HG03066 (cell line): ENCODE data around the gene PRKN.
"Not testable (repeated sequence)": the region's sequence is repeated elsewhere in the genome, so short reads cannot be mapped to it uniquely, and the experiment has no call there.

Experiments
- ATAC-seq: cut with Tn5 transposase; IDR thresholded peaks from one replicate; pipeline ENCODE4 v1.9.1; 2021; ENCODE audit warnings: low read depth; ENCODE audit not compliant: unreplicated experiment

Gene PRKN

DNA sequence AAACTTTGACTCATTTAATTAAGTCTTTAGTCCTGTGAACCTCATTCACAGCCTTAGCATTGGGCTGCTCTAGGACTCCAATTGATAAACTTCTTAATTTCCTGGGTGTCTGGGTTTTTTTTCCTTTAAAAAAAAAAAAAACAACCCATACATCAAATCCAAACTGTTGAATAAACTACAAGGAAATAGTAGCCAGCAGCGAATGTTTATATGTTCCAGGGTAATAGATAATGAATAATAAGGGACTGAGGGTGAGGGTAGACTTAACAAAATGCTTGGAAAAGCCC lies 890.2 kb downstream of the PRKN start:
- ATAC-seq: no peak

DNA sequence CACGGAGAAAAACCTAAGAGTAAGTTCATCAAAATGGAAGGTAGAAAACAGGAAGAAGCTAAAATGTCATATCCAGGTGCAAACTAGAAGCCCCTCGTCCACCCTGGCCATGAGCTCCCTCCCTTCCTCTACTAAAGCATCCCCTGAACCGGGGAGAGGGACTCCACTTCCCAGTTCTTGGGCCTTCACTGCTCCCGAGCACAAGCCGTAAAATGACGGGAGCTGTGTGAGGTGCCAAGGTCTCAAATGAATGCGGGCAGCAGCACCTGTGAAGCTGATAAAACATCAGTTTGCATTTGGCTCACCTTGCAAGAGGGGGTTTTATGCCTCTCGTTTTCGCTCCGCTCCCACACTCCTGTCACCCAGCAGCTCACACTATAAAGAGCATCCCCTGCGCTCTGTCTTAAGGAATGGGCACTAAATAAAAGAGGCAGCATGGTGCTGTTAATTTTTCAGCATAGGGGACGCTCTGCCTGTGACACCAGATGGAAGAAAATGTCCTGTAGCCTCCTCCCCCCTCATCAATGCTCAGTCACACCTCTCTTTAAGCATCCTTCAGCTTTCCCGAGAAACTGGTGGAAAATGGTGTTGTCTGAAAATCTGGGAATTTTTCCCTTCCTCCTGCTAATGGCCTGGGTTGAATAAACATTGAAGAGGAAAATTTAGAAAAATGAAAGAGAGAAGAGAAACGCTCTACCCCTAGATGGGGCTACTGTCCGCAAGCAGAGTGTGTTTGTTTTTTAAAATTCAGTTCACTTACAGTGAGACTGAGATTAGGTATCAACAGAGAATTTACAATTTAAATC lies 890.7 kb downstream of the PRKN start:
- no peak for ATAC-seq

DNA sequence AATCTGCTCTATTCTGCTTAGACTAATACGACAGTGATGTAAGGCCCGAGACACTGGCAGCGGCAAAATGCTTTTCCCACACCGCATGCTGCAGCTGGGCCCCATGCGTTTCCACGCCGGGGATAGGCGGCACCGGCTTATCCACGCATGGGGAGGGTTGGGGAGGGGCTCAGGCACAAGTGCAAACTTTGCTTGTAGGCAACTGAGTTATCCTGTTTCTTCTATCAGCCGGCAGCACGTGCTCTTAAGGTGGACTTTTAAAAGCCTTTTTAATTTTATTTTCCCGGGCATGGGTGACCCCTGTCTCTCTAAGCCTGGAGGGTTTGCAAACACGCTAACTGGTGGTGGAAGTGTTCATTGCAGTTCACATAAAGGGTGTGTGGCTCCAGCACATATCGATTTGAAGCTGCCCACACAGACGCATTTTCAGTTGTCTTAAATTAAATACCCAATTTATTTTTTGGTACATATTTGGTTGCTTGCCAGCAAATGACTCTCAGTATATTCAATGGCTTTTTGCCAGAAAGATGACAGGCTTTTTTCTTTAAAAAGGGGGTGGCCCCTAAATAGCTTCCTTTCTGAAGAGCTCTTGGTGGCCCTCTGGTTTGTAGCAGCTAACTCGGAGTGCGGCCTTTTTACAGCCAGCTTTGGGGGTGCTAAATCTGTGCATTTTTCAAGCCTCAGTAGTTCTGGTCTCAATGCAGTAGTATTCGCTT lies 891.9 kb downstream of the PRKN start:
- ATAC-seq: no peak

DNA sequence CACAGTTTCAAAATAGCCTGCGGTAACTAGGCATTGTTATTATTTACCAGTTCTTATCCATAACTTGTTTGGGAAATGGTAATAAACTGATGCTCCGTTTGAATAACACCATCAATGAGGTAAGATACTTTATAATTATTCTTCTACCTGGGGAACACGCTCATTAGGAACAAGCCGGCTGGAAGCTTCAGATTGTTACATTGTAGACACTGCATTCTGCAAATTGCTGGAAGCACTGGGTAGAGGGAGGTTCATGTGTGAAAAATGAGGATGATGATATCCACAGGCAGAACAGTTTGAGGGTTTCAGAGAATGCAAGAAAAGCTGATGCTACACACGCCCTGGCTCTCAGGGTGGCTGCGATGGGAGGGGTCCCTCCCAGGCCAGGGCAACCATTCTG lies 893.1 kb downstream of the PRKN start:
- ATAC-seq: no peak

DNA sequence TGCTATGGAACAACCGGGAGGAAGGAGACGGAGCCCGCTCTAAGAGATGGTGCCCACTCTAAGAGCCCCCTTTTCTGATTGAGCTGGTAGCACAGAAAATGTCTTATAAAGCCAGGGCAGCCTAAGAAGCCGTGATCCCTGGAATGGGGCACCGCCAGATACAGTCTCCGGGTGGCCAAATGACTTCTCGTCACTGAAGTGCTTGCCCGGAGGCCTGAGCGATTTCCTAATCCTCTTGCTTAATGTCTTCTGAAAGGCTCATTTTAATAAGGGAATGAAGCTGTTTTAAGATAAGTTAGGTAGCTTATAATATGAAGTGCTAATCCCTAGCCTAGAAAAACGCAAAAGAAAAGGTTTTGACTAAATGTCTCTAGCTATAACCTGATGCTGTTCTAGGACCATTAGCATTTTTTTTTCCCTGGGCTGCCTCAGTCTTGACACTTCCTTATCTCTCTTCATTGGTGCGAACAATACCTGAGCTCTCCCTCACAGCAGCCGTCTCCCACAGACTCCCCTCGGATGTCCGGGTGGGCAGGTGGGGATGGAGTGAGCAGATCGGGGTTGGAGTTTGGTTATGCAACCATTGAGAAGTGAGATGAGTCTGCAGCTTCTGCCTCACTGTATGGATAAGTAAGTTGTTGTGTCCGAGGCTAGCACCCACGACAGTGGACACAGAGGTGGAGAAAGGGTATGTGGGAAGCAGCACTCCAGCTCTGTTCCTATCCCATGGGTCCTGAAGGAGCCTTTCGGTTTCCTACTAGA lies 894.3 kb downstream of the PRKN start:
- ATAC-seq: no peak

DNA sequence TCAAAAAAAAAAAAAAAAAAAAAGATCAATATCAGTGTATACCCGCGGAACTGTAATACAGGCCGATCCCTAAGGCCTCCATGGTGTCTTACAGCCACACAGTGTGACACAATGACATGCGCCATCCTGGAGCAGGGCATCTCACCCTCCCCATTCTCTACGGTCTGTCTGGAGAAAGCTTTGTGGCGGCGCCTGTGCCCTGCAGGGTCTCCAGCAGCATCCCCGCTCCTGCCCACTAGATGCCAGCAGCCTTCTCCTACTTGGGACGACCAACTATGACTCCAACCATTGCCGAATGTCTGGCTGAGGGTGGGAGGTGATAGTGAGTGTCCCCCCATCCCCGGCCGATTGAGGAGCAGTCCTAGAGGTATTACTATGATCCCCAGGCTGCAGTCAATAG lies 894.9 kb downstream of the PRKN start:
- ATAC-seq: no peak

DNA sequence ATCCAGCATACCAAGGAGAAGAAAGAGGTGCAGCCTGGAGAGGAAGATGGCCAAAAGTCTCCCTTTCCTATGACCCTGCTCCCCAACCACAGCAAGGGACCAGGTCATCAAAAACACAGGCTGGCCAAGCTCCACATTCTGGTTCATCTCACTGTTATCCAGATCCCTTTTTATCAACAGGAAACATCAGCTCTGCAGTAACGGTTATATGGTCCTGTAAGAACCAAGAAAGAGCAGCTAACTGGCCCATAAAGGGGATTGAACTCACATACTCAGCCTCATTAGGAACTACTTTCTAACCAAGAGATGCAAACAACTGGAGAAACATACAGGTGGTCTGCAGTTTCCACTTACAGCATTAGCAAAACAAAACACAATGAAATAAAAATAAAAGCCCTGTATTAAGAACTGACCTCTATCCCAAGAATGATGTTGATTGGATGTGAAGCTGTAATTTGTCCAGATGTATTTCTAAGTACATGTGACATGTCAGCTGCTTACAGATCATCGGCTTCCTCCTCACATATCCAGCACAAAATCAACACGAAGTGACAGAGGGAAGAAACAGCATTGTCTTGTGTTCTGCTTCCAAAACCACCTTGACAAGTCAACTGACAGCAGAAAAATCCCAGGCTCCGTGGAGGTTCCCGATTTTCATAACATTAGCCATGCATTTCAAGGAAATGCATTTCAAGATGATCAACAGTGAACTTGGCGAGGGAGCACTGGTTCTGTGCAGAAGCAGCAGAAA lies 896.5 kb downstream of the PRKN start:
- no peak for ATAC-seq

DNA sequence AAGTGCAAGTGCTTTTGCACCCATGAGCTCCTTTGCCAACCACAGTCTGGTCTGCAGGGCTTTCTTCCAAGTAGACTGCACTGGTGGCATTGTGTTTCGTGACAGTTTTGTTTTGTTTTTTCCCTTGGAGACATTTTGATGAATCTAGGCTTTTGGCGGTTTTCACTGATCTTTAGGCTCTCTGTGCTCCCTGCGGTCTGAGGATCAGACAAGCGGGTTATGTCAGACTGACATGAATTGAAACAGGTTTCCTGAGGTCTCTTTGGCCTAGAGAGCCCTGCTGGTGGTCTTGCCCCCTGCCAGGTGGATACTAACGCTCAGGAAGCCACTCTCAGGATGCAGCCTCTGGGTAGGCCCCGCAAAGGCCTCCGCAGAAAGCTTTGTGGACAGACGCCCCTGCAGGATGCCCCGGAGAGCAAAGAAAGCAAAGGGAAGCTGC lies 898.3 kb downstream of the PRKN start:
- no peak for ATAC-seq

DNA sequence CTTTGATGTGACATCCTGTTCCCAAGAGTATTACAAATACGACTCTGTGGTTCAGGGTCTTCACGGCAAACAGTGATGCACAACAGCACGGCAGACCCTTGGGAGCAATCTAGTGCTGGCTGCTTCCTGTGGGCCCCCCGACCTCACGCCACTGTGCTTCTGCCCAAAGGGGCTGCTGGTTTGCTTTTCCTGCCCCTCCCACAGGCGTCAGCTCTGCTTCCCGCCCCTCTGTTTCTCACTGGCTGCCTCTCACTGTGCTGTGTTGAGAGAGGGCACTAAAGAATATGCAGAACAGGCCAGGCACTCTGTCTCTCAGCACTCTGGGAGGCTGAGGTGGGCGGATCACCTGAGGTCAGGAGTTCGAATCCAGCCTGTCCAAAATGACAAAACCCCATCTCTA lies 899.2 kb downstream of the PRKN start:
- no peak for ATAC-seq

DNA sequence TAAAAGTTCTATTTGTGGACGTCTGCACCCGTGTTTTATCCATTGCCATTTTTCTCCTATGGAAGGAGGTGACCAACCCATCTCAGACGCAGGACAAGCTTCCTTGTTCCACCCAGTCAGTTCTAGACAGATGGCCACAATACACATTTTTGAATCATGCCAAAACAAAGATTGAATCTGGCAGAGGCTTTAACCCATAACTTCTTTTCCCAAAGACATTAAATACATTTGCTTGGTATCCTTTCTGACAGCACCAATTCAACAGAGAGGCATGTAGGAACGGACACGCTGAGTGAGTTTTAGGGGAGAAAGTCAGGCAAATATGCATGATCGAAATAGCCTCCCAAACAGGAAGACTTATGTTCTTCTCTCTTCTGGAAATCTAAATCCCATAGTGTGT lies 901.1 kb downstream of the PRKN start:
- no peak for ATAC-seq

DNA sequence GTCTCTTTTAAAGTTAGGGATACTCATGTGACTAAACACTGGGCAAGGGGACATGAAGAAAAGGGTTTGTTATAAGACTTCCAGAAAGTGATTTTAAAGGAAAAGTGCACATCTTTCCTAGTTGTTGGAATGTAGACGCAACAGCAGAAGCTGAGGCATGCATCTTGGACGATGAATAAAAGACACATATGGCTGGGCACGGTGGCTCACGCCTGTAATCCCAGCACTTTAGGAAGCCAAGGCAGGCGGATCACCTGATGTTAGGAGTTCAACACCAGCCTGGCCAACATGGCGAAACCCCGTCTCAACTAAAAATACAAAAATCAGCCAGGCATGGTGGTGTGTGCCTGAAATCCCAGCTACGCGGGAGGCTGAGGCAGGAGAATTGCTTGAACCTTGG lies 905.4 kb downstream of the PRKN start:
- not testable (repeated sequence) for ATAC-seq

DNA sequence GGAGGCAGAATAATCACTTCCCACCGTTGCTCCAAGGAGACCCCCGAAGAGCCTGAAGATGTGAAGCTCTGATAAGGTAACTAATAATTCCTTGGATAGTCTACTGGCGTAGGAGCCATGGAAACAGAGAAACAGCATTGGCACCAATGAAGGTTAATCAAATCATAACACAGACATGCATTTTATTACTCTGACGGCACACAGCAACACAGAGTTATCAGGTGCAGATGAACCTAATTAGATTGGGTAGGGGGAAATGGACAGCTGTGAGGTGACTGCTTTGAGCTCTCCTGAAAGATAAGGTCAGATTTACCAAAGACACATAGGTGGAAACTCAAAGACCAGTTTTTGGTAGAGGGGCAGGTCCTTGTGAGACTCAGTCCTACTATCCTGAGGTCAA lies 909.7 kb downstream of the PRKN start:
- no peak for ATAC-seq

DNA sequence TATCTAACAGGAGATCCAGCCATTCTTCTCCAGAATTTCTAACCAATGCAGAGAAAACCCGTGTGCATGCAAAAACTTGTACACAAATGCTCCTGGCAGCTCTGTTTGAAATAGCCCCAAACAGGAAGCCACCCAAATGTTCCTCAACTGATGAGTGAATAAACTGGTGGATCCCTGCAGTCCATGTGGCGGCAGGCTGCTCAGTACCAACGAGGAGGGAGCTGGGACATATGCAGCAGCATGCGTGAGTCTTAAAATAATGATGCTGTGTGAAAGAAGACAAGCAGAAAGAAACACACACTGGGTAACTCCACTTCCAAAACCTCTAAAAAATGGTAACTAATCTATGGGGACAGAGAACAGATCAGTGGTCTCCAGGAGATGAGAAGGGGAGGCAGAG lies 911.6 kb downstream of the PRKN start:
- no peak for ATAC-seq

DNA sequence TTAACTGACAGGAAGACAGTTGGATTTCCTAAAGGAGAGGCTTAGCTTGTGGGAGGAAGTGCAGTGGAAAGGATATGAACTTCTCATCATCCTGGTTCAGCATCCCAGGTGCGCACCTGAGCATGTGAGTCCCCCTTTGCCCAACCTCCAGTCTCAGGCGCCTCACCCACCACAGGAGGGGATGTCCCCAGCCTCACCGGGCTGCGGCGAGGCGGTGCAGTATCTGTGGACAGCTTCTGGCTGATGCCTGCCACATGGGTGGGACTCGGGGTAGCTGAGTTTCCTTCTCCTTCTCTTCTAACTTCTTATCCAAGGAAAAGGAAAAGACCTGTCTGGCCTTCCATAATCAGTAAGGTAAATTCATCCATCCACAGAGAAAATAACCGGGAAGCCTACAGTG lies 914.4 kb downstream of the PRKN start:
- ATAC-seq: no peak

DNA sequence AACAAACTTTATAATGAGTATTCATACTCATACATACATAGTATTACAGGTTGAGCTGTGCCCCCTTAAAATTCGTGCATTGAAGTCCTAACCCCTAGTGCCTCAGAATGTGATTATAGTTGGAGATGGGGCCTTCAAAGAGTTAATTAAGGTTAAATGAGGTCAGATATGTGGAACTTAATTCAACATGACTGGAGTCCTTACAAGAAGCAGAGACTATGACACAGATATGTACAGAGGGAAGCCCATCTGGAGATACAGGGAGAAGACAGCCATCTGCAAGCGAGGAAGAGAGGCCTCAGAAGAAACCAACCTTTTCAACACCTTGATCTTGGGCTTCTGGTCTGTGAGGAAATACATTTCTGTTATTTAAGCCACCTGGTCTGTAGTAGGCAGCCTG lies 917.6 kb downstream of the PRKN start:
- no peak for ATAC-seq

DNA sequence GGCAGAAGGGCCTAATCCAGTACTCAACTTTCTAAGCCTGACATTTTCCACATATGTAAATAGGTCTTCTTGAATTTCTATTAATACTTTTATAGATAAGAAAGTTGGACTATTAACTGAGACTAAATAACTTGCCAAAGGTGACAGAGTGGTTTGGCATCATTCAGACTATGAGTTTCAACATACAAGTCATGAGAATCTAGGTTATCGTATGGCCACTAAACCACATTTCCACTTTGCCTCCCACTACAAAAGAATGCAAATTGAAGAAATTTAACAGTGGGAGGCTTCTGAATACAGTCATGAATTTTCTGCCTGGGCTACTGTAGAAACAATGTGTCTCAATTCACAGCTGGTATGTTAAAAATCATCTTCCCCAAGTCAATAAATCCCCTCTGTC lies 922.7 kb downstream of the PRKN start:
- no peak for ATAC-seq

DNA sequence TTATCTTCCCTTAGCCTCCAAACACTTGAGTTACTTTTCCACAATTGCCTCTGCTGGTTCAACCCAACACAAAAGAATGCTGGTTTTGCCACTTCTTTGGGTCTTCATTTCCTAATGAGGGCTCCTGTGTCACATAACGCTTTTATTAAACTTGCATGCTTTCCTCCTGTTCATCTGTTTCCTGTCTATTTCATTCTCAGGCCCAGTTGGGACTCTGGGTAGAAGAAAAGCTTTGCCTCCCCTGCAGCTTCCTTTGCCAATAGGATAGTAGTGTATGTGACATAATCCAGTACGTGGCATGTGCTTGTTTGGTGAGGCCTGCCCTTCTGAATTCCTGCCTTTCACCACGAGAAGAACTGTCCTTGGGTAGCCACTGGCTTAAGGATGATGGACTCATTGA lies 924.4 kb downstream of the PRKN start:
- no peak for ATAC-seq

DNA sequence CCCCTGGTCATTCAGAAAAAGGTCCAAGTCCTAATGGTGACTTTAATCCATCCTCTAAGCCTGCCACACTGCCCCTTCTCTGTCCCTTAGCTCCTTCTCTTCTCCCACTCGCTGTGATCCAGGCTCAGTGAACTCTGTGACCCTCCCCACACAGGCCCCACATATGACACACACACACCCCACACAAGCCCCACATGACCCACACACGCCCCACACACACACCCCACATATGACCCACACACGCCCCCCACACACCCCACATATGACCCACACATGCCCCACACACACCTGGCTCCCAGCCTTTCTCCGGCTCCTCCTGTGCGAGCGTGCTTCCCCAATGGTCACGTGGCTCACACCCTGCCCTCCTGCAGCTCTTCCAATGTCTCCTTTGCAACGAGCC lies 925.3 kb downstream of the PRKN start:
- ATAC-seq: no peak

DNA sequence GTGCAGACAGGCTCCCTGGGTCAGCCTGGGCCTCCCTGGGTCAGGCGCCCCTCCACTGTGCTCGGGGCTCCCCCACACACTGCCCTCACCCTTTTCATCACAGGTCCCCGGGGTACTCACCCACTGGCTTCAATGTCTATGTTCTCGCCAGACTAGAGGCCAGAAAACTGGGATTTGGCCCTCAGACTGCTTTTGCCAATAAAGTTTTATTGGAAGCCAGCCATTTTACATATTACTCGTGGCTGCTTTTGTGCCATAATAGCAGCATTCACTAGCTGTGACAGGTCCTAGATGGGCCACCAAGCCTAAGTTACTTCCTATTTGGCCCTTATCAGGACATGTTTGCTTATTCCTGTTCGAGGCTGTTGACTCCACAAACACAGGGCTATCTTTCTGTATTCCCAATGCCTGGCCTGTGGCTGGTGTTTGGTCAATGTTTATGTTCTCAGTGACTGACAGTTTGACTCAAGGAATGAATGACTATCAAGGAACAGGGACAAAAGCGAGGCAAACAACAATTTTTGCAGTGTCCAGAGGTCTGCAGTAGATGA lies 928.6 kb downstream of the PRKN start:
- ATAC-seq: no peak

DNA sequence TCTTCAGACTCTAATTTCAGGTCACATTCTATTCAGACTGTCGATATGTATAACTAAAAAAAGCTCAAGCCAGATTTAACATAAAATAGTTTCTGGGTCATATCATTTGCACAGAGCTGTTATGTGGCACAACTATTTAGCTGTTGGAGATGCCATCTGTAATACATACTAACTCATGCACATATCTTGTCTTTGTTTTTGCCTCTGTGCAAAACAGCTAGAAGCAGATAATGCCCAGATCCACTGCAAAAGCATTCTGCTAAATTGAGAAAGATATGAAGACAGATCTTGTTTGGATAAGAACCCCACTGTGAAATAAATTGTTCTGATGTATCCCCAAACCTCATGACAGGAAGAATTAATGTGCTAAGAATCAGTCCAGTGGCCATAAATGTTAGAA lies 930.9 kb downstream of the PRKN start:
- ATAC-seq: no peak
